ENCODE data around the gene C1orf159.

The C1orf159 gene

GRCh38 chr1:1091344-1092148 is 24.3 kb downstream of the C1orf159 start:
- CTCF ChIA-PET = no interaction called here
- Mint-ChIP-seq H3K36me3 (no peaks in the 10 kb centered on the region), H3K27me3 (no peaks in the 10 kb centered on the region), H3K4me3 (no peak overlapping the region), H3K27ac (no peak overlapping the region), H3K9me3 (peaks cover 10% of the 10 kb centered on the region), H3K4me1 (no peaks in the 10 kb centered on the region)
- no peak for DNase-seq

DNA sequence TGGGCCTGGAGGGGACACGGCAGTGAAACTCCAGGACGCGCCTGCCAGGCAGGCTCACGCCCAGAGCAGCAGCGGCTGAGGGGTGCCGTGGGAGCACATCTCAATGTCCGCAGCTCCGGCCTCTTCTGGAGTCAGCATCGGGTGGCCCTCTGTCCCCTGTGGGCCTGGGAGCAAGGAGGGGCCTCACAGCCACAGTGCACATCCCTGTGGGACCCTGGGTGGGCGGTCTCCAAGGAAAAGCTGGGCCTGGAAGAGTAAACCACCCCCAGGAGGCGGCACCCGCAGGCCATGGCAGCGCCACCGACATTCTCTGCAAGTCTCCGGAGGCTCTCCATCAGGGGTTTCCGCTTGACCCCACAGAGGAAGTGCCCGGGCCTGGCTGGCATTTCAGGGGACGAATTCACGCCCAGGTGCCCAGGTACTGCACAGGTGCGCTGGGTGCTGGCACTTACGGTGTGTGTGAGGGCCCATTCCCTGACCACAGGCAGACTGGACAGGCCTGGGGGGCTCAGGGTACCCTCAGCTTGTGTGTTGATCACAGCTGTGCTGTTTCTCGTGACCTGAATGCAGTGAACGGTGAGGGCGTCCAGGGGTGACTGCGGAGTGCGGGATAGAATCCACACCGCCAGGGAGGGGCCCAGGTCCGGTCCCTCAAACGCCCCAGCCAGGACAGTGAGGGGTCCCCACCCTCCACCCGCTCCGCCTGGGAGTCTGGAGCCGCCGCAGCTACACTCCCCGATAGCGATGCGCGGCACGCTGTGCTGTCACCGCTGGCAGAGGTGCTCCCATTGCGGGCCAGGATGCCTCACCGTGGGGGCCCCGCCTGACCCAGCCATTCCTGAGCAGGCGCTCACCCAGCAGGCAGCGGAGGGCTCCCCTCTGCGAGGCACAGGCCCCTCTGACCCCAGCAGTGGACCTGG is 25.2 kb downstream of the C1orf159 start:
- no peak overlapping the region for H3K27ac Mint-ChIP-seq
- no peaks in the 10 kb centered on the region for H3K36me3 Mint-ChIP-seq
- CTCF ChIA-PET = no interaction called here
- no peaks in the 10 kb centered on the region for H3K27me3 Mint-ChIP-seq
- peaks cover 9% of the 10 kb centered on the region for H3K9me3 Mint-ChIP-seq
- H3K4me1 Mint-ChIP-seq = no peaks in the 10 kb centered on the region
- no peak overlapping the region for H3K4me3 Mint-ChIP-seq
- DNase-seq = no peak

DNA sequence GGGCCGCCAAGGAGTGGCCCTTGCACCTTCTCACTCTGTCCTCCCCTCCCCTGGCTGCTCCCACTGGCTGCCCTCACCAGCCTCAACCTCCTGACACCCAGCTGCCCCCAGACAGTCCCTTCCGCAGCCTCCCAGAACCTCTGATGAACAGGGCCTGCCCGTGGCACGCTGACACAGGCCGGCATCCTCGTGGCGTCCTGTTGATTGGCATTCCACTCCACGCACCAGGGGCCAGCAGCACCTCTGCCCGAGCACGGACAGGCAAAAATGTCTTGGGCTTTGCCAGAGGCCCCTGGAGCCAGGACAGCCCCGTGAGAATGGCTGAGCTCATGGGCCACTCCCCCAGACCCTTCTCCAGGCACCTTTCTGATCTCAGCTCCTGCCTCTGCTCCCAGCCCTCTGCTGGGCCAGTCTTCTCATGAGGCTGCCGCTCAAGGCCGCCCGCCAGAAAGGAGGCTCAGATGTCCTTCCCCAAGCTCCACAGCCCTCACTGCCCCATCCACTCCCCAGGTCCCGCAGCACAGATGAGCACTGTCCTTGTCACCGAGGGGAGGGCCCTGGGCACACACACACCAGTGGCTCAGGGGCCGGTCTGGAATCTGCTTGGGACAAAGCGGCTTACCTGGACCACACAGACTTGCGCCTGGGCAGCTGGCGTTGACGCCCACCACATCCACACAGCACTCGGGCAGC is 26.0 kb downstream of the C1orf159 start:
- no peak for DNase-seq
- H3K36me3 Mint-ChIP-seq = no peaks in the 10 kb centered on the region
- no peak overlapping the region for H3K4me3 Mint-ChIP-seq
- H3K27me3 Mint-ChIP-seq = no peaks in the 10 kb centered on the region
- no peaks in the 10 kb centered on the region for H3K4me1 Mint-ChIP-seq
- no peak overlapping the region for H3K27ac Mint-ChIP-seq
- H3K9me3 Mint-ChIP-seq = peaks cover 5% of the 10 kb centered on the region
- CTCF ChIA-PET = no interaction called here

DNA sequence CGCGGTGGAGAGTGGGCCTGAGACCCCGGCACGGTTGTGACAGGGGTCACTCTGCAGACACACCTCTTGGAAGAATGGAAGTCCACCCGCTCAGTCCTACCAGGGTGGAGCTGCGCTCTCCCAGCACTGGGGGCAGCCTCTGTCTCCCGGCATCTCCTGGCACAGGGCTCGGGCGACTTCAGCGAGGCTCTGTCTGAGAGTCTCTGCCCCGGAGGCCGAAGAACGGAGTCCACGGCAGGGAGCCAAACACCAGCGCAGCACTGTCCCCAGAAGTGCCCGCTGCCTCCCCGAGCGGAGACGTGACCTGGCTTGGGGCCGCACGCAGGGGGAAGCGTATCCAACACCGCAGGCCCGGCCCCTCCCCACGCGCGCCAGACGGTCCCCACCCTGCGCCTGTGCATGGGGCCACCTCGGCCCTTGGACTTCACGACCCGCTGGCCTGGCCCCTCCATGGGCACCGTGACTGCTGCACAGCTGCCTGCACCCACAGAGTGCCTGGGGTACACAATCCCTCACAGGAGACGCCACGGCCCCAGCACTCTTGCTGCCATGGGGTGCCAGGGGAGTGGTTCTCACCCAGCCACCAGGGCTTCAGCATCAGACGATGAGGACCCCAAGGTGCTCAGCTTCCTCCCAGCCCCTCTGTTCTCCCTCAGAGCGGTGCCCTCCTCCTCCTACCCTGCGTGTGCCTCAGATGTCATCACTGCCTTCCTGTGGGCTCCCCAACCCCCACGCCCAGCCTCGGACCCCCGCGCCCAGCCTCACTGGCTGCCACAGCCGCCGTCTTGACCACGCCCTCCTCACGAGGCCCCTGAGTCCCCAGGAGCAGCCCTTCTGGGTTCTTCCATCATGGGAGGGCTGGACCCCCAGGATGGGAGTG is 26.8 kb downstream of the C1orf159 start:
- CTCF ChIA-PET = no interaction called here
- Mint-ChIP-seq H3K36me3 (no peaks in the 10 kb centered on the region), H3K27me3 (no peaks in the 10 kb centered on the region), H3K9me3 (peaks cover 3% of the 10 kb centered on the region), H3K4me3 (no peak overlapping the region), H3K4me1 (no peaks in the 10 kb centered on the region), H3K27ac (no peak overlapping the region)
- DNase-seq = no peak

DNA sequence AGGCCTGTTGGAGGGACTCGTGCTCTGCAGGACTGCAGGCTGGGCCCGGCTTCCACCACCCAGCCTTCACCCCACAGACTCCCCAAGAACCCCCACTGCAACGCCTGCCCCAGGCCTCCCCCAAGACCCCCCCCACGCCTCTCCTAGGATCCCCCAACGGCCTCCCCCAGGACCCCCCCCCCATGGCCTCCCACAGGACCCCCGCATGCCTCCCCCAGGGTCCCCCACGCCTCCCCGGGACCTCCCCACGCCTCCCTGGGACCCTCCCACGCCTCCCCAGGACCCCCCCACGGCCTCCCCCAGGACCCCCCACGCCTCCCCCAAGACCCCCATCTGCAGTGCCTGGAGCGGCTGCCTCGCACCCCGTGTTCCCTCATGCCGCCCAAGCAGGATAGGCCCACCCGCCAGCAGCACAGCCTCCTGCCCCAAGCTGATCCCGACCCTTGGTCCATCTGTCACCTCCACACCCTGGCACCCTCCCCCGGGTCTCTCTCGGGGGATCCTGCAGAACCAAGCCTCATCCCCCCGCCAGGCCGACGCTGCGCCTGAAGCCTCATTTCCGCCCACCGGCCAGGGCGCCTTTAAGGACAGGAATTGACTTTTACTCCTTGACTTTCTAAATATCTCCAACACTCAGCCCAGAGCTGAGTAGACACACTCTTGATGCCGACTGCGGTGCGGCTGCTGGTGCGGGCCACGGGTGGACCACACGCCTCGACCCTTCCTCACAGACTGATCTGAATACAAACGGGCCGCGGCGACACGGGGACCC is 27.7 kb downstream of the C1orf159 start:
- H3K27me3 Mint-ChIP-seq = no peaks in the 10 kb centered on the region
- no peaks in the 10 kb centered on the region for H3K4me1 Mint-ChIP-seq
- H3K36me3 Mint-ChIP-seq = no peaks in the 10 kb centered on the region
- CTCF ChIA-PET = no interaction called here
- H3K4me3 Mint-ChIP-seq = no peak overlapping the region
- no peak overlapping the region for H3K27ac Mint-ChIP-seq
- no peak for DNase-seq
- H3K9me3 Mint-ChIP-seq = peaks cover 3% of the 10 kb centered on the region

DNA sequence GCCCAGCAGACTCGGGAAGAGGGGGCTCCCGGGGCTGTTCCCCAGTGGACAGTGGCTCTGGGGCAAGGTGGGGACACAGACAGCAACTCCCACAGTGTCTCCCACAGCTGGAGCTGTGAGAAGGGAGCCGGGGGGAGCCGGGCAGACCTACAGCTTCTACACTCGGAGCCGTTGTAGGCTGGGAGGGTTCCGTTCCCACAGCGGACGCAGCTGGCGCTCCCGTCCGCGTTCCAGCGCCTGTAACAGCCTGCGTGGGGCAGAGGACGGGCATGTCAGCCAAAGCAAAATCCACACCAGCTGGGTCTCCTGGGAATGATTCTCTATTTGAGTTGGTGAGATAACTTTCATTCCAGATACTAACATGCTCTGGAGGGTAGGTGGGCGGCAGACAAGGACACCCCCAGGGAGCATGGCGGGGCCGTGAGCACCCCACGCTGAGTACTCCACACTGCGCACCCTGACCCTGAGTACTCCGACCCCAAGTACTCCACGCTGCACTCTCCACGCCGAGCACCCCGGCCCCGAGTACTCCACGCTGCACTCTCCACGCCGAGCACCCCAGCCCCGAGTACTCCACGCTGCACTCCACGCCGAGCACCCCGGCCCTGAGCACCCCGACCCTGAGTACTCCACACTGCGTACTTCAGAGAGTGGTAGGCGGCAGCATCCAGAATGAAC is 28.4 kb downstream of the C1orf159 start:
- Mint-ChIP-seq H3K27ac (no peak overlapping the region), H3K9me3 (no peaks in the 10 kb centered on the region), H3K4me1 (no peaks in the 10 kb centered on the region), H3K27me3 (no peaks in the 10 kb centered on the region), H3K4me3 (no peak overlapping the region), H3K36me3 (no peaks in the 10 kb centered on the region)
- CTCF ChIA-PET = no interaction called here
- DNase-seq = no peak

- CTCF ChIA-PET = no interaction called here
- no peak for DNase-seq
- H3K27me3 Mint-ChIP-seq = no peaks in the 10 kb centered on the region
- H3K4me1 Mint-ChIP-seq = no peaks in the 10 kb centered on the region
- no peak overlapping the region for H3K4me3 Mint-ChIP-seq
- no peaks in the 10 kb centered on the region for H3K9me3 Mint-ChIP-seq
- H3K27ac Mint-ChIP-seq = no peak overlapping the region
- H3K36me3 Mint-ChIP-seq = no peaks in the 10 kb centered on the region
Measured at GRCh38 chr1:1086911-1087341, 29.0 kb downstream of the C1orf159 start.

- Mint-ChIP-seq H3K9me3 (no peaks in the 10 kb centered on the region), H3K27me3 (no peaks in the 10 kb centered on the region), H3K36me3 (no peaks in the 10 kb centered on the region), H3K4me3 (no peak overlapping the region), H3K27ac (no peak overlapping the region), H3K4me1 (no peaks in the 10 kb centered on the region)
- CTCF ChIA-PET = no interaction called here
- DNase-seq = no peak
Measured at GRCh38 chr1:1085911-1086841, 29.7 kb downstream of the C1orf159 start.

- Mint-ChIP-seq H3K9me3 (no peaks in the 10 kb centered on the region), H3K36me3 (no peaks in the 10 kb centered on the region), H3K27me3 (peaks cover 5% of the 10 kb centered on the region), H3K27ac (no peak overlapping the region), H3K4me1 (no peaks in the 10 kb centered on the region), H3K4me3 (no peak overlapping the region)
- CTCF ChIA-PET = no interaction called here
- DNase-seq = no peak
Measured at GRCh38 chr1:1085171-1085841, 30.6 kb downstream of the C1orf159 start.

DNA sequence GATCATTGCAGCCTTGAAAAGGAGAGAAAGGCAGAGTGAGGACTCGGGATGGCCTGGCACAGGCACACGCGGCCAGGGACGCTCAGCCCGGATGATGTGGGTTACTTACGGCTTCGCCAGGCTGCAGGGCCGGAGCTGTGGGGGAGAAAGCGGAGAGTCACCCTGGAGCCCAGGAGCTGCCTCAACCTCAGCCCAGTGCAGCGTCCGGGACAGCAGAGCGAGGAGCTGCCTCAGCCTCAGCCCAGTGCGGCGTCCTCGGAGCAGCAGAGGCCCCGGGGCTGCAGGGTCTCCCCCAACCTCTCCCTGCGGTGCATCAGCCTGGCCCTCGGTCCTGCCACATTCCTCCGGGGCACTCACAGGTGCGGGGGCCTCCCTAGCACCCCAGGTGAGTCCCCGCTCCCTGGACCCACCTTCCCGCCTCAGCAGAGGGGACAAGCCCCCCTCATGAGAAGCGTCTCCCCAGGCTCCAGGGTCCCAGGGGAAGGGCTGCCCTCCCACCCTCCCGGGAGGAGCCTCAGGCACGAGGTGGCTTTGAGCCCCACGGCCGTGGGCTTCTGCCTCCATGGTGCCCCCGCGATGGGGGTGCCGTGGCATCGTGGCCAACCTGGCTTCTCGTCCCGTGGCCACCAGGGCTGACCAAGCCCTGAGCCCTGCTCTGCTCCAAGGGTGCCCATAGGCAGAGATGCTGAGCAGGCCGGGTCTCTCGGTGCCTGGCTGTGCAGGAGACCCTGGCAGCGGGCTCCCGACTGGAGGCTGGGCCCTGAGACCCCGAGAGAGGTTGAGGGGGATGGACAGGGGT is 31.3 kb downstream of the C1orf159 start:
- H3K27ac Mint-ChIP-seq = no peak overlapping the region
- H3K27me3 Mint-ChIP-seq = peaks cover 12% of the 10 kb centered on the region
- H3K4me3 Mint-ChIP-seq = no peak overlapping the region
- H3K36me3 Mint-ChIP-seq = no peaks in the 10 kb centered on the region
- DNase-seq = no peak
- CTCF ChIA-PET = no interaction called here
- peaks cover 1% of the 10 kb centered on the region for H3K4me1 Mint-ChIP-seq
- no peaks in the 10 kb centered on the region for H3K9me3 Mint-ChIP-seq
